GM23338 (cell line): ENCODE measurements around the gene ITPR2. TPM values are rescaled to one million over a fixed set of nuclear protein-coding genes. Genes with fewer than 3 reads are reported as not detected.
A peak's percentile ranks its signal among the peaks of the same experiment; 100 is the strongest.

Experiments used
- ATAC-seq: fragments of 200-7000 bp; cut with Tn5 transposase; 3 replicates; pipeline ENCODE4 v1.9.1; 2020
- DNase-seq: peaks from one replicate; pipeline ENCODE4 v3.0.0-alpha.2; 2015; ENCODE audit warnings: low spot score
- H2AFZ ChIP-seq: fragments of 200-600 bp; sonication (generic); 2 replicates; pipeline ENCODE4 v1.8.0; 2016; ENCODE audit warnings: antibody characterized with exemption, mild to moderate bottlenecking, moderate library complexity
- H3F3A ChIP-seq: fragments of 200-600 bp; sonication (generic); replicated peaks from 2 replicates; pipeline ENCODE4 v1.8.0; 2017; ENCODE audit warnings: antibody characterized with exemption, mixed run types, low read depth
- H3K27ac ChIP-seq: fragments of 200-600 bp; sonication (generic); 2 replicates; pipeline ENCODE4 v1.6.1; 2016; ENCODE audit warnings: low read depth
- H3K27me3 ChIP-seq: fragments of 200-600 bp; sonication (generic); 2 replicates; pipeline ENCODE4 v1.8.0; 2016; ENCODE audit warnings: mild to moderate bottlenecking, mixed run types, moderate library complexity; ENCODE audit not compliant: insufficient read depth
- H3K36me3 ChIP-seq: fragments of 200-600 bp; sonication (generic); 2 replicates; pipeline ENCODE4 v1.8.0; 2016; ENCODE audit warnings: mild to moderate bottlenecking; ENCODE audit not compliant: insufficient read depth
- H3K4me1 ChIP-seq: fragments of 200-600 bp; sonication (generic); 2 replicates; pipeline ENCODE4 v1.8.0; 2016; ENCODE audit warnings: mild to moderate bottlenecking, moderate library complexity; ENCODE audit not compliant: insufficient read depth
- H3K4me2 ChIP-seq: fragments of 200-600 bp; sonication (generic); 2 replicates; pipeline ENCODE4 v1.7.1; 2017; ENCODE audit warnings: mixed run types
- H3K4me3 ChIP-seq: fragments of 200-600 bp; sonication (generic); 2 replicates; pipeline ENCODE4 v1.6.1; 2016; ENCODE audit warnings: mixed run types
- H3K79me2 ChIP-seq: fragments of 200-600 bp; sonication (generic); replicated peaks from 2 replicates; pipeline ENCODE4 v1.8.0; 2017; ENCODE audit warnings: mild to moderate bottlenecking; ENCODE audit not compliant: insufficient read depth
- H3K9me2 ChIP-seq: fragments of 200-600 bp; sonication (generic); 2 replicates; pipeline ENCODE4 v1.8.0; 2017; ENCODE audit not compliant: insufficient read depth
- H4K20me1 ChIP-seq: fragments of 200-600 bp; sonication (generic); replicated peaks from 2 replicates; pipeline ENCODE4 v1.8.0; 2017; ENCODE audit warnings: mild to moderate bottlenecking; ENCODE audit not compliant: insufficient read depth
- H3K27ac Mint-ChIP-seq: 2 replicates; pipeline ENCODE4 v1.8.0; 2020; ENCODE audit warnings: inconsistent platforms, mild to moderate bottlenecking, moderate library complexity, mixed read lengths
- H3K27me3 Mint-ChIP-seq: 3 replicates; pipeline ENCODE4 v1.8.0; 2022; ENCODE audit warnings: low read depth, mild to moderate bottlenecking, moderate library complexity, mixed read lengths, inconsistent platforms; ENCODE audit not compliant: insufficient read depth, poor library complexity
- H3K36me3 Mint-ChIP-seq: 3 replicates; pipeline ENCODE4 v1.8.0; 2021; ENCODE audit warnings: low read depth, mild to moderate bottlenecking, inconsistent platforms, moderate library complexity, mixed read lengths
- H3K4me1 Mint-ChIP-seq: 3 replicates; pipeline ENCODE4 v1.8.0; 2020; ENCODE audit warnings: mild to moderate bottlenecking, inconsistent platforms, mixed read lengths
- H3K4me3 Mint-ChIP-seq: 3 replicates; pipeline ENCODE4 v1.8.0; 2021; ENCODE audit warnings: moderate library complexity, mild to moderate bottlenecking, inconsistent platforms, mixed read lengths
- H3K9me3 Mint-ChIP-seq: 3 replicates; pipeline ENCODE4 v1.8.0; 2020; ENCODE audit warnings: moderate library complexity, mild to moderate bottlenecking, inconsistent platforms, mixed read lengths
- CREB1 ChIP-seq: fragments of 250-450 bp; sonication (Bioruptor Pico); IDR thresholded peaks from 2 replicates; pipeline ENCODE4 v1.5.0; 2020; ENCODE audit warnings: low read depth, mild to moderate bottlenecking, moderate library complexity
- EZH2 ChIP-seq: fragments of 200-600 bp; sonication (generic); IDR thresholded peaks from one replicate; pipeline ENCODE4 v1.8.0; 2017; ENCODE audit warnings: antibody characterized with exemption, mild to moderate bottlenecking, low read depth; ENCODE audit not compliant: unreplicated experiment
- EZH2phosphoT487 ChIP-seq: fragments of 200-600 bp; sonication (generic); IDR thresholded peaks from one replicate; pipeline ENCODE4 v1.8.1; 2018; ENCODE audit warnings: antibody characterized with exemption; ENCODE audit not compliant: unreplicated experiment
- JUNB ChIP-seq: IDR thresholded peaks from one replicate; pipeline ENCODE4 v1.6.1; 2016; ENCODE audit warnings: antibody characterized with exemption; ENCODE audit not compliant: unreplicated experiment
- NANOG ChIP-seq: IDR thresholded peaks from 2 replicates; pipeline ENCODE4 v1.6.1; 2016; ENCODE audit warnings: antibody characterized with exemption, borderline replicate concordance
- POLR2AphosphoS5 ChIP-seq: IDR thresholded peaks from 2 replicates; pipeline ENCODE4 v1.6.1; 2016; ENCODE audit warnings: antibody characterized with exemption, low read depth
- STAT1 ChIP-seq: IDR thresholded peaks from one replicate; pipeline ENCODE4 v1.6.1; 2016; ENCODE audit warnings: antibody characterized with exemption; ENCODE audit not compliant: unreplicated experiment
- ZNF114 ChIP-seq: fragments of 250-450 bp; sonication (Bioruptor Pico); IDR thresholded peaks from 2 replicates; pipeline ENCODE4 v1.5.0; 2020; ENCODE audit warnings: mild to moderate bottlenecking, moderate library complexity
- ZNF331 ChIP-seq: fragments of 250-450 bp; sonication (Bioruptor Pico); IDR thresholded peaks from 2 replicates; pipeline ENCODE4 v1.5.0; 2020; ENCODE audit warnings: low read depth, mild to moderate bottlenecking, moderate library complexity
- polyA plus RNA-seq: library from polyadenylated mRNA; unstranded; fragments of >200 nt; fragmentation: Nextera tagmentation; extraction: Ambion mirVana; gene quantifications from 2 replicates; pipeline ENCODE4 v1.2.1, GENCODE V29; 2016
- total RNA-seq: library from RNA; depleted of rRNA; stranded (reverse); fragments of >200 nt; shearing (Covaris generic); gene quantifications from 2 replicates; pipeline ENCODE4 v1.2.3, GENCODE V29; 2014
- TF ChIP-seq, protein P1 (sequence below), 2 experiments: fragments of 200-600 bp in 1 of 2; sonication (generic) in 1 of 2; conservative IDR thresholded peaks; 2 replicates each; pipeline versions ENCODE4 v1.5.1 to v1.6.1; 2016 to 2017; ENCODE audit warnings: antibody characterized with exemption in 2 of 2, low read depth in 2 of 2, mild to moderate bottlenecking in 2 of 2, moderate library complexity in 1 of 2
- TF ChIP-seq, protein P2 (sequence below): IDR thresholded peaks from 2 replicates; pipeline ENCODE4 v1.6.1; 2016; ENCODE audit warnings: antibody characterized with exemption
- TF ChIP-seq, protein P3 (sequence below): IDR thresholded peaks from one replicate; pipeline ENCODE4 v1.6.1; 2018; ENCODE audit warnings: antibody characterized with exemption; ENCODE audit not compliant: unreplicated experiment
- TF ChIP-seq, protein P4 (sequence below): fragments of 250-450 bp; sonication (Bioruptor Pico); IDR thresholded peaks from 2 replicates; pipeline ENCODE4 v1.5.0; 2020; ENCODE audit warnings: mild to moderate bottlenecking, moderate library complexity

ITPR2 gene
- total and polyA plus RNA-seq, 2 experiments from 2014 or later, result 44.5 to 65.2 TPM

DNA sequence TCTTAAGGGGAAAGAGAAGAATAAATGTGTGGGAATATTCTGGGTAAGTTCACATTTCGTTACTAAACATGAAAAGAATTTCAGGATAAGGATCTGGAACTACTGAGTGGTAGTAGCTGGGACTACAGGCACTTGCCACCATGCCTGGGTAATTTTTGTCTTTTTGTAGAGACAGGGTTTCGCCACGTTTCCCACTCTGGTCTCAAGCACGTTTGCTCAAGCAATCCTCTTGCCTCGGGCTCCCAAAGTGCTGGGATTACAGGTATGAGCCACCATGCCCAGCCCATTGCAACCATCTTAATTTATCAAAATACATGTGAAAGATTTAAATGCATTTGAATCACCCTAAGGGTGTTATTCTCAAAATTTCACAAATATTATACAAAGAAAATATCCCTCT, 26.4 kb downstream of the ITPR2 start:
- Histone ChIP-seq H3K36me3 (no peaks in the 10 kb centered on the region), H3K9me2 (no peaks in the 10 kb centered on the region), H3K4me1 (0 out of 2 replicates have a peak, but pooled peaks cover 6% of the 10 kb centered on the region), H3K4me2 (no peak overlapping the region), H3K27me3 (no peaks in the 10 kb centered on the region), H3F3A (no peaks in the 10 kb centered on the region), H3K79me2 (peaks cover 76% of the 10 kb centered on the region), H2AFZ (no peak overlapping the region), H4K20me1 (peaks cover 4% of the 10 kb centered on the region), H3K27ac (peak overlapping the region; percentile 13; the same call in 1 of the 2 replicates), H3K4me3 (no peak overlapping the region)
- H3K4me1 Mint-ChIP-seq, result peaks cover 15% of the 10 kb centered on the region; the same call in 2 of the 3 replicates
- peaks cover 2% of the 10 kb centered on the region; the same call in 1 of the 3 replicates for H3K36me3 Mint-ChIP-seq
- H3K27ac Mint-ChIP-seq, result no peak overlapping the region
- no peak for DNase-seq
- ATAC-seq, result no peak
- H3K4me3 Mint-ChIP-seq, result no peak overlapping the region
- no peaks in the 10 kb centered on the region for H3K9me3 Mint-ChIP-seq
- TF ChIP-seq EZH2 (no peak), JUNB (no peak), NANOG (no peak), POLR2AphosphoS5 (no peak), ZNF331 (CRISPR knock-in tag) (no peak), STAT1 (no peak), CREB1 (CRISPR knock-in tag) (no peak), ZNF114 (CRISPR knock-in tag) (no peak), EZH2phosphoT487 (no peak)
- TF ChIP-seq, protein P1, sequence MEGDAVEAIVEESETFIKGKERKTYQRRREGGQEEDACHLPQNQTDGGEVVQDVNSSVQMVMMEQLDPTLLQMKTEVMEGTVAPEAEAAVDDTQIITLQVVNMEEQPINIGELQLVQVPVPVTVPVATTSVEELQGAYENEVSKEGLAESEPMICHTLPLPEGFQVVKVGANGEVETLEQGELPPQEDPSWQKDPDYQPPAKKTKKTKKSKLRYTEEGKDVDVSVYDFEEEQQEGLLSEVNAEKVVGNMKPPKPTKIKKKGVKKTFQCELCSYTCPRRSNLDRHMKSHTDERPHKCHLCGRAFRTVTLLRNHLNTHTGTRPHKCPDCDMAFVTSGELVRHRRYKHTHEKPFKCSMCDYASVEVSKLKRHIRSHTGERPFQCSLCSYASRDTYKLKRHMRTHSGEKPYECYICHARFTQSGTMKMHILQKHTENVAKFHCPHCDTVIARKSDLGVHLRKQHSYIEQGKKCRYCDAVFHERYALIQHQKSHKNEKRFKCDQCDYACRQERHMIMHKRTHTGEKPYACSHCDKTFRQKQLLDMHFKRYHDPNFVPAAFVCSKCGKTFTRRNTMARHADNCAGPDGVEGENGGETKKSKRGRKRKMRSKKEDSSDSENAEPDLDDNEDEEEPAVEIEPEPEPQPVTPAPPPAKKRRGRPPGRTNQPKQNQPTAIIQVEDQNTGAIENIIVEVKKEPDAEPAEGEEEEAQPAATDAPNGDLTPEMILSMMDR (conservative IDR thresholded peaks at IDR 0.05; ENCODE audit: low read depth in 2 of 2), result no peak
- TF ChIP-seq, protein P2, sequence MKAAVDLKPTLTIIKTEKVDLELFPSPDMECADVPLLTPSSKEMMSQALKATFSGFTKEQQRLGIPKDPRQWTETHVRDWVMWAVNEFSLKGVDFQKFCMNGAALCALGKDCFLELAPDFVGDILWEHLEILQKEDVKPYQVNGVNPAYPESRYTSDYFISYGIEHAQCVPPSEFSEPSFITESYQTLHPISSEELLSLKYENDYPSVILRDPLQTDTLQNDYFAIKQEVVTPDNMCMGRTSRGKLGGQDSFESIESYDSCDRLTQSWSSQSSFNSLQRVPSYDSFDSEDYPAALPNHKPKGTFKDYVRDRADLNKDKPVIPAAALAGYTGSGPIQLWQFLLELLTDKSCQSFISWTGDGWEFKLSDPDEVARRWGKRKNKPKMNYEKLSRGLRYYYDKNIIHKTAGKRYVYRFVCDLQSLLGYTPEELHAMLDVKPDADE, result no peak
- TF ChIP-seq, protein P3, sequence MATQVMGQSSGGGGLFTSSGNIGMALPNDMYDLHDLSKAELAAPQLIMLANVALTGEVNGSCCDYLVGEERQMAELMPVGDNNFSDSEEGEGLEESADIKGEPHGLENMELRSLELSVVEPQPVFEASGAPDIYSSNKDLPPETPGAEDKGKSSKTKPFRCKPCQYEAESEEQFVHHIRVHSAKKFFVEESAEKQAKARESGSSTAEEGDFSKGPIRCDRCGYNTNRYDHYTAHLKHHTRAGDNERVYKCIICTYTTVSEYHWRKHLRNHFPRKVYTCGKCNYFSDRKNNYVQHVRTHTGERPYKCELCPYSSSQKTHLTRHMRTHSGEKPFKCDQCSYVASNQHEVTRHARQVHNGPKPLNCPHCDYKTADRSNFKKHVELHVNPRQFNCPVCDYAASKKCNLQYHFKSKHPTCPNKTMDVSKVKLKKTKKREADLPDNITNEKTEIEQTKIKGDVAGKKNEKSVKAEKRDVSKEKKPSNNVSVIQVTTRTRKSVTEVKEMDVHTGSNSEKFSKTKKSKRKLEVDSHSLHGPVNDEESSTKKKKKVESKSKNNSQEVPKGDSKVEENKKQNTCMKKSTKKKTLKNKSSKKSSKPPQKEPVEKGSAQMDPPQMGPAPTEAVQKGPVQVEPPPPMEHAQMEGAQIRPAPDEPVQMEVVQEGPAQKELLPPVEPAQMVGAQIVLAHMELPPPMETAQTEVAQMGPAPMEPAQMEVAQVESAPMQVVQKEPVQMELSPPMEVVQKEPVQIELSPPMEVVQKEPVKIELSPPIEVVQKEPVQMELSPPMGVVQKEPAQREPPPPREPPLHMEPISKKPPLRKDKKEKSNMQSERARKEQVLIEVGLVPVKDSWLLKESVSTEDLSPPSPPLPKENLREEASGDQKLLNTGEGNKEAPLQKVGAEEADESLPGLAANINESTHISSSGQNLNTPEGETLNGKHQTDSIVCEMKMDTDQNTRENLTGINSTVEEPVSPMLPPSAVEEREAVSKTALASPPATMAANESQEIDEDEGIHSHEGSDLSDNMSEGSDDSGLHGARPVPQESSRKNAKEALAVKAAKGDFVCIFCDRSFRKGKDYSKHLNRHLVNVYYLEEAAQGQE, result no peak
- TF ChIP-seq, protein P4, sequence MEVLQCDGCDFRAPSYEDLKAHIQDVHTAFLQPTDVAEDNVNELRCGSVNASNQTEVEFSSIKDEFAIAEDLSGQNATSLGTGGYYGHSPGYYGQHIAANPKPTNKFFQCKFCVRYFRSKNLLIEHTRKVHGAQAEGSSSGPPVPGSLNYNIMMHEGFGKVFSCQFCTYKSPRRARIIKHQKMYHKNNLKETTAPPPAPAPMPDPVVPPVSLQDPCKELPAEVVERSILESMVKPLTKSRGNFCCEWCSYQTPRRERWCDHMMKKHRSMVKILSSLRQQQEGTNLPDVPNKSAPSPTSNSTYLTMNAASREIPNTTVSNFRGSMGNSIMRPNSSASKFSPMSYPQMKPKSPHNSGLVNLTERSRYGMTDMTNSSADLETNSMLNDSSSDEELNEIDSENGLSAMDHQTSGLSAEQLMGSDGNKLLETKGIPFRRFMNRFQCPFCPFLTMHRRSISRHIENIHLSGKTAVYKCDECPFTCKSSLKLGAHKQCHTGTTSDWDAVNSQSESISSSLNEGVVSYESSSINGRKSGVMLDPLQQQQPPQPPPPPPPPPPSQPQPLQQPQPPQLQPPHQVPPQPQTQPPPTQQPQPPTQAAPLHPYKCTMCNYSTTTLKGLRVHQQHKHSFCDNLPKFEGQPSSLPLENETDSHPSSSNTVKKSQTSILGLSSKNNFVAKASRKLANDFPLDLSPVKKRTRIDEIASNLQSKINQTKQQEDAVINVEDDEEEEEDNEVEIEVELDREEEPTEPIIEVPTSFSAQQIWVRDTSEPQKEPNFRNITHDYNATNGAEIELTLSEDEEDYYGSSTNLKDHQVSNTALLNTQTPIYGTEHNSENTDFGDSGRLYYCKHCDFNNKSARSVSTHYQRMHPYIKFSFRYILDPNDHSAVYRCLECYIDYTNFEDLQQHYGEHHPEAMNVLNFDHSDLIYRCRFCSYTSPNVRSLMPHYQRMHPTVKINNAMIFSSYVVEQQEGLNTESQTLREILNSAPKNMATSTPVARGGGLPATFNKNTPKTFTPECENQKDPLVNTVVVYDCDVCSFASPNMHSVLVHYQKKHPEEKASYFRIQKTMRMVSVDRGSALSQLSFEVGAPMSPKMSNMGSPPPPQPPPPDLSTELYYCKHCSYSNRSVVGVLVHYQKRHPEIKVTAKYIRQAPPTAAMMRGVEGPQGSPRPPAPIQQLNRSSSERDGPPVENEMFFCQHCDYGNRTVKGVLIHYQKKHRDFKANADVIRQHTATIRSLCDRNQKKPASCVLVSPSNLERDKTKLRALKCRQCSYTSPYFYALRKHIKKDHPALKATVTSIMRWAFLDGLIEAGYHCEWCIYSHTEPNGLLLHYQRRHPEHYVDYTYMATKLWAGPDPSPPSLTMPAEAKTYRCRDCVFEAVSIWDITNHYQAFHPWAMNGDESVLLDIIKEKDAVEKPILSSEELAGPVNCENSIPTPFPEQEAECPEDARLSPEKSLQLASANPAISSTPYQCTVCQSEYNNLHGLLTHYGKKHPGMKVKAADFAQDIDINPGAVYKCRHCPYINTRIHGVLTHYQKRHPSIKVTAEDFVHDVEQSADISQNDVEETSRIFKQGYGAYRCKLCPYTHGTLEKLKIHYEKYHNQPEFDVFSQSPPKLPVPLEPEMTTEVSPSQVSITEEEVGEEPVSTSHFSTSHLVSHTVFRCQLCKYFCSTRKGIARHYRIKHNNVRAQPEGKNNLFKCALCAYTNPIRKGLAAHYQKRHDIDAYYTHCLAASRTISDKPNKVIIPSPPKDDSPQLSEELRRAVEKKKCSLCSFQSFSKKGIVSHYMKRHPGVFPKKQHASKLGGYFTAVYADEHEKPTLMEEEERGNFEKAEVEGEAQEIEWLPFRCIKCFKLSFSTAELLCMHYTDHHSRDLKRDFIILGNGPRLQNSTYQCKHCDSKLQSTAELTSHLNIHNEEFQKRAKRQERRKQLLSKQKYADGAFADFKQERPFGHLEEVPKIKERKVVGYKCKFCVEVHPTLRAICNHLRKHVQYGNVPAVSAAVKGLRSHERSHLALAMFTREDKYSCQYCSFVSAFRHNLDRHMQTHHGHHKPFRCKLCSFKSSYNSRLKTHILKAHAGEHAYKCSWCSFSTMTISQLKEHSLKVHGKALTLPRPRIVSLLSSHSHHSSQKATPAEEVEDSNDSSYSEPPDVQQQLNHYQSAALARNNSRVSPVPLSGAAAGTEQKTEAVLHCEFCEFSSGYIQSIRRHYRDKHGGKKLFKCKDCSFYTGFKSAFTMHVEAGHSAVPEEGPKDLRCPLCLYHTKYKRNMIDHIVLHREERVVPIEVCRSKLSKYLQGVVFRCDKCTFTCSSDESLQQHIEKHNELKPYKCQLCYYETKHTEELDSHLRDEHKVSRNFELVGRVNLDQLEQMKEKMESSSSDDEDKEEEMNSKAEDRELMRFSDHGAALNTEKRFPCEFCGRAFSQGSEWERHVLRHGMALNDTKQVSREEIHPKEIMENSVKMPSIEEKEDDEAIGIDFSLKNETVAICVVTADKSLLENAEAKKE (CRISPR knock-in tag), result no peak
- no peaks in the 10 kb centered on the region for H3K27me3 Mint-ChIP-seq
